Chondrocyte (in vitro differentiated cells): ENCODE data around the gene DCTD. TPM values are rescaled to one million over a fixed set of nuclear protein-coding genes. Genes with fewer than 3 reads are reported as not detected.
"Not testable (repeated sequence)": the region's sequence is repeated elsewhere in the genome, so short reads cannot be mapped to it uniquely, and the experiment has no call there.

Experiments
- DNase-seq: peaks from one replicate; pipeline ENCODE4 v3.0.0; 2021; ENCODE audit warnings: mixed read lengths, low spot score
- H3K27ac Mint-ChIP-seq: one replicate; pipeline ENCODE4 v1.8.0; 2021; ENCODE audit warnings: mild to moderate bottlenecking, moderate library complexity, mixed read lengths; ENCODE audit not compliant: unreplicated experiment
- H3K27me3 Mint-ChIP-seq: 2 replicates; pipeline ENCODE4 v1.8.0; 2021; ENCODE audit warnings: low read depth, mixed read lengths
- H3K36me3 Mint-ChIP-seq: 2 replicates; pipeline ENCODE4 v1.8.0; 2021; ENCODE audit warnings: low read depth, mixed read lengths
- H3K4me1 Mint-ChIP-seq: 2 replicates; pipeline ENCODE4 v1.8.0; 2021; ENCODE audit warnings: low read depth, mild to moderate bottlenecking, mixed read lengths
- H3K4me3 Mint-ChIP-seq: one replicate; pipeline ENCODE4 v1.8.0; 2021; ENCODE audit warnings: mild to moderate bottlenecking, moderate library complexity, mixed read lengths; ENCODE audit not compliant: unreplicated experiment
- H3K9me3 Mint-ChIP-seq: 2 replicates; pipeline ENCODE4 v1.8.0; 2021; ENCODE audit warnings: low read depth, mixed read lengths
- CTCF ChIP-seq: fragments of 200-600 bp; sonication (generic); IDR thresholded peaks from 2 replicates; pipeline ENCODE4 v1.5.0; 2021; ENCODE audit warnings: antibody characterized with exemption, mild to moderate bottlenecking, moderate library complexity
- total RNA-seq: library from RNA; stranded (reverse); gene quantifications from 3 replicates; pipeline ENCODE4 v1.2.1, GENCODE V29; 2021

DCTD gene
- total RNA-seq, 1 donor from 2014 or later, result 130 TPM

DNA sequence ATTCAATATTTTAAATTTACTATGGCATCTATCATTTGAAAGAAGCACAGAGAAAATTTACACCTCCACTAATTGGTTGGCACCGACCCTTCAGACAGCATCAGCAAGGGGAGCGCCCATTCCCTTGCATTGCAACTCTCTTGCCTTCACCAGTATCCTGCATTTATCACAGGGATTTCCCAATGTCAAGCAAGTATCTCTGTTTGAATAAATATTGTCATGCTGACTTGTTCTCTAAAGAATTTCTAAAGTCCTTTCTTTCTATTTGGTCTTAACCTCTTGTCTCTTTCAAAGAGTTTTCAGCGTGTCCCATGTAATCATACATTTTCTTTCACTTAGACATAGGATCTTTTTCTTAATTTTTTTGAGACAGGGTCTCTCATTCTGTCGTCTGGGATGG lies 10.4 kb downstream of the DCTD start:
- Mint-ChIP-seq H3K4me3 (no peak overlapping the region), H3K36me3 (peaks cover 29% of the 10 kb centered on the region), H3K27ac (no peak overlapping the region), H3K27me3 (no peaks in the 10 kb centered on the region), H3K4me1 (peaks cover 5% of the 10 kb centered on the region), H3K9me3 (no peaks in the 10 kb centered on the region)
- no peak for DNase-seq
- TF ChIP-seq CTCF, result no peak

- no peak for DNase-seq
- no peak overlapping the region for H3K27ac Mint-ChIP-seq
- no peaks in the 10 kb centered on the region for H3K9me3 Mint-ChIP-seq
- peaks cover 2% of the 10 kb centered on the region for H3K4me1 Mint-ChIP-seq
- H3K27me3 Mint-ChIP-seq, result no peaks in the 10 kb centered on the region
- no peak overlapping the region for H3K4me3 Mint-ChIP-seq
- no peak for TF ChIP-seq CTCF
- H3K36me3 Mint-ChIP-seq, result peaks cover 21% of the 10 kb centered on the region
These were observed 12.1 kb downstream of the DCTD start for GRCh38 chr4:182905038-182905437.

DNA sequence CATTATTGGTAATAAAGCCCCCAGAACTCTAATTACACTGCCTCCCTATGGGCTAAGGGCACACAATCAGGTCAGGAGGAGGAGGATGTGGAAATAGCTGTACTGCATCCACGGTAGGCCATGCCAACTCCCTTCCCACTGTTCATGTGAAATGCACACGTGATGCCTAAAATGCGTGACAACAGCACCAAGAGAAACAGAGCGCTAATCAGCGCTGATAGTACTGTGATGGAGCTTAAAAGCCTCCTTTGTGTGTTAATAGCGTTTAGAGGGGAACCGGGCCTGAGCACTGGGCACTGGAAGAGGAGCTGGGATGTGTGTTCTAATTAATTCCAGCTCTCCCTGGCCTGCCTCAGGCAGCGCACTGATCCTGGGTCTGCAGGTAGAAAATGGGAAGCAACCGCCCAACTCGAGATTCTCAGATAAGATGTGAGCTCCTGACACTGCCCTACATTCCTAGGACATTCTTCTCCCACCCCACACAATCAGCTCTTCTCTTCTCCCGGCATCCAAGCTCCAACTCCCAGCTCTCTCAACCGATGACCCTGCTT lies 12.9 kb downstream of the DCTD start:
- Mint-ChIP-seq H3K9me3 (no peaks in the 10 kb centered on the region), H3K4me3 (no peak overlapping the region), H3K27me3 (no peaks in the 10 kb centered on the region), H3K4me1 (peaks cover under 1% of the 10 kb centered on the region), H3K27ac (no peak overlapping the region), H3K36me3 (peaks cover 23% of the 10 kb centered on the region)
- no peak for TF ChIP-seq CTCF
- no peak for DNase-seq

DNA sequence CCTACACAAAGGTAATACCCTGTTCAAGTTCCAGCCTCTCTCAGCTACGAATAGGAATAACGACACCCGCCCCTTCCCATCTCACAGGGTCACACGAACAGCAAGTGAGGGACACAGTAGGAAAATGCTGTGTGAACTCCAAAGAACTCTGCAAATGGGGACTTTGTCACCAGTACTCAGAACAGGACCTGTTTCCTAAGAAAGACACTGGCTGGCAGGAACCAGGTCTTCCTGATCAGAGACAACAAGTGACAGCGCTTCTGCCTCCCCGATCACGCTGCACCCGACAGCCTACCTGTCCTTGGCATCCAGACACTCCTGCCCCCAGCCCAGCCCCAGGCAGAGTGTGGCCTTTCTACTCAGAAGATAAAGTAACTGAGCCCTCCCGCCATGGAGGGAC lies 14.2 kb downstream of the DCTD start:
- no peak overlapping the region for H3K4me3 Mint-ChIP-seq
- H3K36me3 Mint-ChIP-seq, result peaks cover 27% of the 10 kb centered on the region
- H3K27ac Mint-ChIP-seq, result no peak overlapping the region
- DNase-seq, result no peak
- no peaks in the 10 kb centered on the region for H3K27me3 Mint-ChIP-seq
- no peaks in the 10 kb centered on the region for H3K9me3 Mint-ChIP-seq
- H3K4me1 Mint-ChIP-seq, result no peaks in the 10 kb centered on the region
- no peak for TF ChIP-seq CTCF

DNA sequence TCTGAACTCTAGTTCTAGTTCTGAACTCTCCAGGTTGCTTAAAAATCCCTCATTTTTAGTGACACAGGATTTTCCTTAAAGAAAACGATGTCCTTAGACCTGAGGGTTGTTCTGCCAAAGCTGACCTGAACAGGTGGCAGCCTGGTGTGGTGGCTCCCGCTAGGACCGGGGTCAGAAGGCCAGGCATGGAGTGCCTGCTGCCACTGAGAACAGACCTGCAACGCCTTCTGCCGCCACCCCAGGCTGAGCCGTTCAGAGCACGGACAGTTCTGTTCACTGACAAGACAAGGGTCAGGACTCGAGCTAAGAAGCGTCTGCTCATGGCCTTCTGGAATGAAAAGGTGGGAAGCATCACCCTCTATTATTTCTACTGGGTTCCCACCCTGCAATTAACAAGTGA lies 15.8 kb downstream of the DCTD start:
- no peak for DNase-seq
- TF ChIP-seq CTCF, result no peak
- H3K36me3 Mint-ChIP-seq, result peaks cover 21% of the 10 kb centered on the region
- H3K4me1 Mint-ChIP-seq, result no peaks in the 10 kb centered on the region
- no peak overlapping the region for H3K27ac Mint-ChIP-seq
- no peaks in the 10 kb centered on the region for H3K9me3 Mint-ChIP-seq
- no peaks in the 10 kb centered on the region for H3K27me3 Mint-ChIP-seq
- no peak overlapping the region for H3K4me3 Mint-ChIP-seq

- H3K9me3 Mint-ChIP-seq, DNase-seq, H3K27me3 Mint-ChIP-seq, H3K4me3 Mint-ChIP-seq, H3K27ac Mint-ChIP-seq: not testable (repeated sequence)
- Mint-ChIP-seq H3K4me1 (peaks cover 11% of the 10 kb centered on the region), H3K36me3 (peaks cover 23% of the 10 kb centered on the region)
These were observed 17.2 kb downstream of the DCTD start for GRCh38 chr4:182900021-182900420.
